ENCODE data around the gene CRTC1.
"Not testable (repeated sequence)": the region's sequence is repeated elsewhere in the genome, so short reads cannot be mapped to it uniquely, and the experiment has no call there.

CRTC1 gene

GRCh38 chr19:18802354-18802753 lies 118.9 kb downstream of the CRTC1 start:
- no peak for DNase-seq (ENCODE audit: low read depth)

- no peak for DNase-seq (ENCODE audit: low read depth)
Measured at GRCh38 chr19:18803550-18804138, 120.2 kb downstream of the CRTC1 start.

GRCh38 chr19:18804139-18804601 lies 120.7 kb downstream of the CRTC1 start:
- no peak for DNase-seq (ENCODE audit: low read depth)

GRCh38 chr19:18804643-18805042 lies 121.2 kb downstream of the CRTC1 start:
- no peak for DNase-seq (ENCODE audit: low read depth)

GRCh38 chr19:18807861-18808331 lies 124.4 kb downstream of the CRTC1 start:
- no peak for DNase-seq (ENCODE audit: low read depth)

GRCh38 chr19:18809149-18809868 lies 125.8 kb downstream of the CRTC1 start:
- DNase-seq (ENCODE audit: low read depth), result peak; percentile 92

- not testable (repeated sequence) for DNase-seq (ENCODE audit: low read depth)
Measured at GRCh38 chr19:18811638-18812037, 128.2 kb downstream of the CRTC1 start.

- DNase-seq (ENCODE audit: low read depth), result no peak
Measured at GRCh38 chr19:18814063-18814462, 130.6 kb downstream of the CRTC1 start.

GRCh38 chr19:18815673-18816072 lies 132.2 kb downstream of the CRTC1 start:
- DNase-seq (ENCODE audit: low read depth), result no peak

- DNase-seq (ENCODE audit: low read depth), result not testable (repeated sequence)
Measured at GRCh38 chr19:18816645-18817044, 133.2 kb downstream of the CRTC1 start.

- DNase-seq (ENCODE audit: low read depth), result no peak
Measured at GRCh38 chr19:18817574-18817973, 134.1 kb downstream of the CRTC1 start.

- no peak for DNase-seq (ENCODE audit: low read depth)
Measured at GRCh38 chr19:18828786-18829185, 145.3 kb downstream of the CRTC1 start.

GRCh38 chr19:18830488-18830887 lies 147.0 kb downstream of the CRTC1 start:
- no peak for DNase-seq (ENCODE audit: low read depth)

GRCh38 chr19:18831524-18832305 lies 148.2 kb downstream of the CRTC1 start, which contains the start of gene UPF1:
Gene UPF1, plus strand, starts transcription at chr19:18831959. Its CDS starts 251 bp downstream, at chr19:18832210.
- peak; percentile 91 for DNase-seq (ENCODE audit: low read depth)
